Measurements from ENCODE around the gene NEURL4.

NEURL4 gene

DNA sequence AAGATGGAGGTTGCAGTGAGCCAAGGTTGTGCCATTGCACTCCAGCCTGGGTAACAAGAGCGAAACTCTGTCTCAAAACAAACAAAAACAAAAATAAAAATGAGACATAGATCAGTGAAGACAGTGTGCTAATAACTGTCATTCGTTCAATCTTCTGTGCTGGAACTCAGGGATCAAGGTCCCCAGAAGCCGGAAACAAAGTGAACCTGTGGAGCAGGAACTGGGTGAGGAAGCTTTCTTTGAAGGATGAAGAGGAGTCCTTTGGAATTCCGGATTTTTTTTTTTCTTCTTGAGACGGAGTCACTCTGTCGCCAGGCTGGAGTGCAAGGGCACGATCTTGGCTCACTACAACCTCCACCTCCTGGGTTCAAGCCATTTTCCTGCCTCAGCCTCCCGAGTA is 49.7 kb downstream of the NEURL4 start:
- no peak for DNase-seq (ENCODE audit: low spot score)

DNA sequence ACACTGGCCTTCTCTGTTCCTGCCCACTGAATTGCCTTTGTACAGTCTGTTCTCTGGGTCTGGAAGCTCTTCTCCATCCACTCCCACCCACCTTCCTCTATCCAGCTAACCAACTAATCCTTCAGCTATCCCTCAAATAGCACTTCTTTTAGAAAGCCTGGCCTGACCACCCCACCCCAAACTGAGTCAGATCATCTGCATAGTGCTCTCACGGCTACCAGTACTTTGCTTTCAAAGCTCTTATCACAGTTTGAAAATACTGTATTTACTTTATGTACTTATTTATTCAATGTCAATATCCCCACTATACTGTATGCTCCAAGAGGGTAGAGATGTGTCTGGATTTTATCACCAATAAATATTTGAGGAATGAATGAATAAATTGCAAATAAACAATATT is 62.4 kb downstream of the NEURL4 start:
- no peak for DNase-seq (ENCODE audit: low spot score)

All from CD4-positive, alpha-beta T cell treated with Interleukin-6 at 100 ng/mL for 8 hours (primary cell).